GM12892 (cell line): ENCODE results near the gene RAB11FIP2.

Experiments
- POLR2A ChIP-seq: IDR thresholded peaks from 2 replicates; pipeline ENCODE4 v1.6.1; 2011; ENCODE audit warnings: low read depth, low read length, control low read depth
- POLR2AphosphoS5 ChIP-seq: IDR thresholded peaks from 2 replicates; pipeline ENCODE4 v1.6.1; 2011; ENCODE audit warnings: low read depth, low read length, control low read depth
- TAF1 ChIP-seq: IDR thresholded peaks from 2 replicates; pipeline ENCODE4 v1.6.1; 2011; ENCODE audit warnings: low read depth, mild to moderate bottlenecking, control low read depth, low read length, borderline replicate concordance

DNA sequence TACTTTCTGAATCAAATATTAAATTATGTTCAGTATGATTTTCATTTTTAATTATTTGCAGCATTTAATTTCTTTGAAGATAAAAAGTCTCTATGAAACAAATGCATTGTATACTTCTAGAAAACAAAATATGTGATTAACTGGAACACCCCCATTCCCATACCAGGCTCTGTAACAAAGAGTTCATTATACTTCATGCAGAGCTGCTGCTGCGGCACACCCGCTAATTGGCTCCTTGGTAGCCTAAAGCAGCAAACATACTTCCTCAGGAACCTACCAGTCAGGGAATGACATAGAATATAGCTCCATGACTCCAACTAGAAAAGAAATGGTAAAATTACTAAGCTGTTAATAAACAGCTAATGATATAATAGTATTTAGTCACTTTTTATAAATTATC, 19.3 kb downstream of the RAB11FIP2 start:
- TF ChIP-seq POLR2A (no peak), POLR2AphosphoS5 (no peak), TAF1 (no peak)
